Femur (tissue), 1 donor: ENCODE data around the gene SHFL.

Experiments used
- DNase-seq: peaks from one replicate; pipeline ENCODE4 v3.0.0-alpha.2; 2017

SHFL gene

GRCh38 chr19:10085641-10086590 is at the start of gene SHFL:
Gene SHFL, plus strand, starts transcription at chr19:10086317. Its CDS starts 111 bp downstream, at chr19:10086428.
- peak; percentile 83 for DNase-seq

DNA sequence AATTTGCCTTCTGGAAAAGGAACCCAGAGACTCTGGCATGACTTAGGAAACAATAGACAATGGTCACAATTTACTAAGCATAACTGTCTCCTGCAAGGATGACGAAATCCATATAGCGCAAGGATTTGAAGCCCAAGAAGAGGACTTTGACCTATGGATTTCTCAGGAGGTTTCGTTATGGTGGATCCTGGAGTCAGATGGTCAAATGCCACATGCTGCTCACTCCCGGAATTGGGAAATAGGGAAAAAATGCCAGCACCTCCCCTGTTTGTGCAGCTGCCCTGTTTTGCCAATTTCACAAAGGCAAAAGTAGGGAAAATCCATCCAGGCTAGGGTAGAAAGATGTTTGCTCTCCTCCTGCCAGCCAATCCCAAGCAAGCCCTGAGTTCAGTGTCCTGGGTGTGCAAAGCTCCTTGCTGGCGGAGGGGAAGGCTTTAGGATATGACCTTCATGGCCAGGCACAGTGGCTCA is 49.5 kb upstream of the SHFL start:
- DNase-seq, result no peak

DNA sequence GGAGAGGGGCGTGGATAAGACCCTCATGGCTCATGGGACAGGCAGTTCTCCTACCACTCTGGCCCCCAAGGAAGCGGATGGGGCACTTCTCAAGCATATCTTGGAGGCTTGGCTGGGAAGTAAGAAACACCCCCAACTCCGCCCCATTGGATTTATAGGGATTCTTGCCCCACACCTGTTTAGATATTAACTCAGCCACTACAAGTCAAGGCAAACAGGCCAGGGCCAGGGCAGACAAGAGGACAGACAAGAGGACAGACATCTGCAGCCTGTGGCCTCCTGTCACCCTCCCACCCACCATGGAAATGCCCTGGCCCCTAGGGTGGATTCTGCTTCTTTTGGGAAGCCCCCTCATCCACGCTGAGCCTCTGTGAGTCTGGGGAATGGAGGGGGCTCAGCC is 48.8 kb upstream of the SHFL start:
- no peak for DNase-seq

GRCh38 chr19:10037809-10038208 is 48.3 kb upstream of the SHFL start:
- no peak for DNase-seq

DNA sequence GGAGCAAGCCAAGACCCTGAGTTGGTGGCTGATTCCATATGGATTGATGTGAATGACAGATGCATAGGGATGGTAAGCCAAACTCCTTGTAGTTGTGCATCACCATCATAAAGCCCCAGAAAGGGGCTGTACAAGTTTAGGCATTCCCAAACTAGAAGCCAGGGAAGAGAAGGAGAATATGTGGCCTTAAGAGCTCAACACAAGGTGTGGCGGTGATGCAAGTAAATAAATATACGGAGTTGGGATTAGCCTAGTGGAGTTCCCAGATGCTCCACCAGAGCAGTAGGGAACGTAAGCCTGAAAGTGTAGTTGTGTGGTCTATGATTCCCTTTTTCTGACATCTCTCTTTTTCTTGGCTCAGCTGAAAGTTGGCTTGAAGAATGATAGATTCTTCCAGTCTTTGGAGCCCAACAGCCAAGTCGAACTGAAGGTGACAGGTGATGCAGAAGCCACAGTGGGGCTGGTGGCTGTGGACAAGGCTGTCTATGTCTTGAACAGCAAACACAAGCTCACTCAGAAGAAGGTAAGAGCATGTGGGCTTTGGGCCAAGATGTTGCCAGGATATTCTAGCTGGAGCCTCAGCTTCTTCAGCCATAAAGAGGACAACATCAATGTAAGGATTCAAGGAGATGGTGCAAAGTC is 42.7 kb upstream of the SHFL start:
- DNase-seq, result no peak

GRCh38 chr19:10044390-10044789 is 41.7 kb upstream of the SHFL start:
- DNase-seq, result no peak

GRCh38 chr19:10045371-10045770 is 40.7 kb upstream of the SHFL start:
- no peak for DNase-seq

DNA sequence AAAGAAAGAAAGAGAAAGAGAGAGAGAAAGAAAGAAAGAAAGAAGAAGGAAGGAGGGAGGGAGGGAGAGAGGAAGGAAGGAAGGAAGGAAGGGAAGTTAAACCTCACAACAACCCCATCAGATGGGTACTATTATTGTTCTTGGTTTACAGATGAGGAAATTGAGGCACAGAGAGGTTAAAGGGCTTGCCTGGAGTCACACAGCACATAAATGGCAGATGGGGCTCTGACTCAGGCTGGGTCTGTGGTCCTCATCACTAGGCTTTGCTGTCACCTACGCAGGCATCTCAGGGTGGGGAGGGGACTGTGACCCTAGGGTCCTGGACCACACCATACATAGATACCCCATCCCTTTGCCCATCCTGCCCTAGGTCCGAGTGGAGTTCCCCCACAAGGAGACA is 36.5 kb upstream of the SHFL start:
- DNase-seq, result no peak

DNA sequence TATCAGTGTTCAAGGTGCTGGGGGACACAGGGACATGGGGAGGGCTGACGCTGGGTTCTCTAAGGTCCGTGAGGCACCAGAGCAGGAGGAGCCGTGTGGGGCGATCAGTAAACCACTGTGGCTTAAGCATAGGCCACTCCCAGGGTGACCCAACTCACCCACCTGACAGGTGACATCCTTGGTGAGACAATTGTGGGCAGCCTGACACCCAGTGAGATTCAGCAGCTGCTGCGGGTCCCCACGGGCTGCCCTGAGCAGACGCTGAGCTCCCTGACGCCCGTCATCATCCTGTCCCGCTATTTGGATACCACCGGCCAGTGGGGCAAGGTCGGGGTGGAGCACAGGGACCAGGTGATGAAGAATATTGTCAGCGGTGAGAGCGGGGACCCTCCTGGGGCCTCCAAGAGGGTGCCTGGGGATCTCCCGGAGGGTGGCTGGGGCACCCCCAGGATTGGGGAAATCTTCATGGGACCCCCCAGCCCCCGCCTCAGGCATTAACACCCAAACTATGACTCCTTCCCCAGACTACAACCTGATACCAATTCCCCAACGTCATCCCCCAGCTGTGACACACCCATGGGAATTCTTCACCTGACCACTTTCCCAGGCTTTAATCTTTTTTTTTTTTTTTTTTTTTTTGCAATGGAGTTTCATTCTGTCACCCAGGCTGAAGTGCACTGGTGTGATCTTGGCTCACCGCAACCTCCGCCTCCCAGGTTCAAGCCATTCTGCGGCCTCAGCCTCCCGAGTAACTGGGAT is 33.3 kb upstream of the SHFL start:
- no peak for DNase-seq

GRCh38 chr19:10061717-10062310 is 24.3 kb upstream of the SHFL start:
- no peak for DNase-seq

DNA sequence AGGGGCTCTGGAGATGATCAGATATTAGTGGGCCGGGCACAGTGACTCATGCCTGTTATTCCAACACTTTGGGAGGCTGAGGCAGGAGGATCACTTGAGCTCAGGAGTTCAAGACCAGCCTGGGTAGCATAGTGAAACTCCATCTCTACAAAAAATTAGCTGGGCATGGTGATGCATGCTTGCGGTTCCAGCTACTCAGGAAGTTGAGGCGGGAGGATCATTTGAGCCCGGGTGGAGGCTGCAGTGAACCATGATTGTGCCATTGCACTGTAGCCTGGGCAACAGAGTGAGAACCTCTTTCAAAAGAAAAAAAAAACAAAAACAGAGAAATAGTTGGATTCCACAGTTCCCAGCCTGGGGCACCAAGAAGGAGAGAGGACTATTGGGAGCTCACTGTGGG is 17.9 kb upstream of the SHFL start:
- DNase-seq, result no peak

GRCh38 chr19:10069046-10069445 is 17.1 kb upstream of the SHFL start:
- no peak for DNase-seq

- no peak for DNase-seq
These were observed 15.2 kb upstream of the SHFL start for GRCh38 chr19:10070730-10071446.

DNA sequence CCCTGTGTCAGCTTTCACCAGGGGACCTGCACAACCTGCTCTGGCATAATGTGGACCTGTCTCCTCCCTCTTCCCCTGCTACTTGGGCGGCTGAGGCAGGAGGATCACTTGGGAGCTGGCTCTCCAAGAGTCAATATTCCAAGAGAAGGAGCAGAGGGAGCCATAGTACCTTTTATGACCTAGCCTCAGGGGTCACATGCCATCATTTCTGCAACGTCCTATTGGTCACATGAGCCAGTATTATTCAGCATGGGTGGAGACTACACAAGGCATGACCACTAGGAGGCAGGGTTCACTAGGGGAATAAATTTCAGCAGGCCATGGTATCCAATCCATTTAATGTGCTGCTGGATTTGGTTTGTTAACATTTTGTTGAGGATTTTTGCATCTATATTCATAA is 12.0 kb upstream of the SHFL start:
- no peak for DNase-seq

DNA sequence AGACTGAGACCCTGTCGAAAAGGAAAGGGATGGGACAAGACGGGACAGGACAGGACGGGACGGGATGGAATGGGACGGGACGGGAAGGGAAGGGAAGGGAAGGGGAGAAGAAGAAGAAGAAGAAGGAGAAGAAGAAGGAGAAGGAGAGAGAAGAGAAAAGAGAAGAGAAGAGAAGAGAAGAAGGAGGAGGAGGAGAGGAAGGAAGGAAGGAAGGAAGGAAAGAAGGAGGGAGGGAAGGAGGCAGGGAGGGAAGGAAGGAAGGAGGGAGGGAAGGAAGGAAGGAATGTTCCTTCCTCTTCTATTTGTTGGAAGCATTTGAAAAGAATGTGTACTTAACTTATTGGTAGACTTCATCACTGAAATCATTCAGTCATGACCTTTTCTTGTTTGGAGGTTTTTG is 9.6 kb upstream of the SHFL start:
- DNase-seq, result no peak

DNA sequence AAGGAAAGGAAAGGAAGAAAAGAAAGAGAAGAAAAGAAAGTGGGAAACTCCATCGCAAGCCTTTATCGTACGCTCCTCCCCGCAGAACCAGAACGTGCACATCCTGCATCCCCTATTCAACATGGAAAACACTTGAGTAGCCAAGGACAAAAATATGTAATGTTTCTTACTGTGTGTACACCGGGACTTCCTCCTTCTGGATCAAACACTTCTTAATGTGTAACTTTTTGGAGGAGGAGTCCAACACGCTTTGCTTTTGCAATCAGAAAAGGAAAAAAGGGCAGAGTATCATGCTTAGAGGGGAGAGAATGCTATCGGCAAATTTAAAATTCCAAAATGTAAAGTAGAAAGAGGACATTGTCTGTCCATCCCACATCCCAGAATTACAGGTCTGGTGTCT is 7.8 kb upstream of the SHFL start:
- no peak for DNase-seq

- no peak for DNase-seq
These were observed 7.1 kb upstream of the SHFL start for GRCh38 chr19:10079031-10079453.

- no peak for DNase-seq
These were observed 2.2 kb upstream of the SHFL start for GRCh38 chr19:10083911-10084310.

DNA sequence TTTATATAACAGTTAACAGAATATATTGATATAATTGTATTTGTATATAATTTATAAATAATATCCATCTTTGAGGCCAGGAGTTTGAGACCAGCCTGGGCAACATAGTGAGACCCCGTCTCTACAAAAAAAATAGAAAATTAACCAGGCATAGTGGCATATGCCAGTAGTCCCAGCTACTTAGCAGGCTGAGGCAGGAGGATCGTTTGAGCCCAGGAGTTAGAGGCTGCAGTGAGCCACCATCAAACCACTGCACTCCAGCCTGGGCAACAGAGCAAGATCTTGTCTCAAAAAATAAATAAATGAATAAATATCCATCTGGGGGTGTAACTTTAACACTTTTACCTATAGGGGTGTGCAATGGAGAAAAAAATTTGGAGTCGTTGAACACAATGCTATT is 1.3 kb upstream of the SHFL start:
- no peak for DNase-seq

- DNase-seq, result no peak
These were observed 575 bp downstream of the SHFL start for GRCh38 chr19:10086591-10087192.

- no peak for DNase-seq
These were observed 1.4 kb downstream of the SHFL start for GRCh38 chr19:10087296-10088061.
